Forelimb muscle (tissue), 1 donor: ENCODE data around the gene IKZF2. TPM values are rescaled to one million over a fixed set of nuclear protein-coding genes. Genes with fewer than 3 reads are reported as not detected.

Source experiments
- DNase-seq: peaks from one replicate; pipeline ENCODE4 v3.0.0-alpha.2; 2013; ENCODE audit warnings: low read depth
- polyA plus RNA-seq: library from polyadenylated mRNA; unstranded; fragments of 120-200 nt; gene quantifications from one replicate; pipeline ENCODE4 v1.2.1, GENCODE V29; 2013; ENCODE audit not compliant: insufficient read length

Gene IKZF2
- polyA plus RNA-seq, 1 donor: 4.4 TPM

DNA sequence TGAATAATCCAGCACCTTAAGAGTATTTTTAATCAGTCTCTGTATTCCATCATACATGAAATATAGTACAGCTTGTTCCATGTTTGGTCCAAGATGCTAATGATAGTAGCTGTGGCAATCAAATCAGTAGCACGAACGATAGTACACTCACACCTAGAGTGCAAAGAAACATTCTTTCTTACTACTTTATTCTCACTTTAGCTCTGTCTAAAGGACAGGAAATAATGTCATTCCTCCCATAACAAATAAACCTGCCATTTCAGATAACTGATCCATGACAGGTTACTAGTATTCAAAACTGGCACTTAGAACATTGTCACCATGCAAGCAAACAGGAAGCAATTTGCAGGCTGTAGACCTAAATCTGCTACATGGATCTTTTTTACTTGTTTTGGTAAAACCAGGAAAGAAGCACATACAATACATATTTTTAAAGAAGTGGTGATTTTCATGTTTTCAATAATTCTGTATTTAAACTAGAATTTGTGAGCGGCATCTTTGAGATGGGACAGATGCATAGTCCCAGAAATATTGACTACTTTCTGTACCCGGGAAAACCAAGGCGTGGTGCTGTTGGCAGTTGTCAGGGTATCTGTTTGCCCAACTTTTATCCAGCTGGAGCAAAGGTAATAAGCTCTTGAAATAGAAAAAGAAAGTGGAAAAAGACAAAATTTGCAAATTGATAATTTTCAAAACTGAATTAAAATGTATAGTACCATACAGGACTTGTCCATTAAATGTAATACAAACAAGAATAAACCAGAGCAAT, 49.5 kb downstream of the IKZF2 start:
- no peak for DNase-seq

DNA sequence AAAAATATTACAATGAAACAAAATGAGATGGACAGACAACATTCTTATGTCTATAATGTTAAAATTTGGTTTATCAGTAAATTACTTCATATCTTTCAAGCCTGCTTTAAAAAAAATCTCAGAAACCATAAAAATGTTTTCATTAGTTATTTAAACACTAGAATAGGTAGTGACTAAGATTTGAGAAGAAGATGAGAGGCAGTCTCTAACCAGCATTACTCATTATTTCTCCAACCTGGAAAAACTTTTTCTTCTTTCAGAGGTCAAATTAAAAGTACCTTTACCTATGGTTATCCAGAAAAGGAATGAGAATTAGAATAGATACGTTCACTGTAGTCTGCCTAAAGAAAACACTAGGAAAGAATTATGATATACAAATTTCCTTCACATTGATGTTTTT, 50.3 kb downstream of the IKZF2 start:
- no peak for DNase-seq

DNA sequence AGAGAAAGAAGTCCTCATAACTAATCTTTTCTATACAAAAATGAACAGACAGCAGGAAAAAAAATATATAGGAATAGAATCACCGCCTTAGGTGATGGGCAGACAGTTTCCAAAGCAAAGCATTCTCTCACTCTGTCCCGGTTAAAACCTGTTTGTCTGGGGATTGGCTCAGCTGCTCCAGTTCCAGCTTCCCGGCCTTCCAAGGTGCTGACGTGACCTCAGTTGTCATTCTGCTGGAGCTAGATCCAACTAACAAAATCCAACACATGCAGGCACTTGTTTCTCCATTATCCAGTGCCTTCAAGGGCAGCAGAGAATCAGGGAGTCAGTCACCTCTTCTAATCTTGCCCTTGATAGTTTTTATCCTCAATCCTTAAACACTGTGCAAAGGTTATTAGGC, 52.8 kb downstream of the IKZF2 start:
- DNase-seq: no peak

DNA sequence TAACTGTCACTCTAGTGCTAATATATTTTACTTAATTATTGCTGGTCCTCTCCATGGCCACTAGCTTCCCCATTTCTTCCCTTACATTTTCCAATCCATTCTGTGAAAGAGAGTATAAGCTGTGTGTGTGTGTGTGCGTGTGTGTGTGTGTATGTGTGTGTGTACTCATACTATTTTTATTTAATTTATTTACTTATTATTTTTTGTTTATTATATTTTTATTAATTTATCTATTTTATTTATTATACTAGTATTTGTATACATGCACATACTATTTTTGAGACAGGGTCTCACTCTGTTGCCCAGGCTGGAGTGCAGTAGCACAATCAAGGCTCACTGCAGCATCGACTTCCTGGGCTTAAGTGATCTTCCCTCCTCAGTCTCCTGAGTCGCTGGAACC, 59.6 kb downstream of the IKZF2 start:
- no peak for DNase-seq

DNA sequence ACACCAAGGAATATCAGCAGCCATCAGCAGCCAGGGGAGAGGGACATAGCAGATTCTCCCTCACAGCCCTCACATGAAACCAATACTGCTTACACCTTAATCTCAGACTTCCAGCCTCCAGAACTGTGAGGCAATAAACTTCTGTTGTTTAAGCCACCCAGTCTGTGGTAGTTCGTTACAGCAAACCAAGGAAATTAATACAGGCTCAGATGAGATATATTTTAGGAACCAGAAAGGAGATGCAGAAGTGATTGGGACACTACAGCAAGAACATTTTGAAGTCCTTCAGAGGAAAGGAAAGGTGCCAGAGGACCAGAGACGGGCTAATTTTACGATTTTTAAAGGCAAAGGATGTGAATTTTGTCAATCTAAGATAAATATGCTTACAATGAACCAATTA, 60.6 kb downstream of the IKZF2 start:
- DNase-seq: no peak

DNA sequence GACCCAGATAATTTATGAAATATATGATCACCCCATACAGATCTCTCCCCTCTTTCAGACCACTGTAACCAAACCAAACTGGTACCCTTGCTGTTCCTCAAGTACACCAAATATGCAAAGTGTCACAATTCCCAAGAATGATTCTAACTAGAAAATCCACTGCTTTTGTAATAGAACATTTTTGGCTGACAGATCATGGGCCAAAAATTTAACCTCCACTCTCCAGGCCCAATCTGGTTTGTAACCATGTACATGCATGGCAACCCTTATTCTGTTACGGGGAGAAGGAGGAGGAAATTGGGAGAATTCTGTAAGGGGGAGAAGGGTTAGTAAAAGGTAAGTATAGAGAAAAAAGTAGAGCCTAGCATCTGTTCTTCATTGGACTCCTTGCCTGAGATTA, 62.0 kb downstream of the IKZF2 start:
- DNase-seq: no peak

DNA sequence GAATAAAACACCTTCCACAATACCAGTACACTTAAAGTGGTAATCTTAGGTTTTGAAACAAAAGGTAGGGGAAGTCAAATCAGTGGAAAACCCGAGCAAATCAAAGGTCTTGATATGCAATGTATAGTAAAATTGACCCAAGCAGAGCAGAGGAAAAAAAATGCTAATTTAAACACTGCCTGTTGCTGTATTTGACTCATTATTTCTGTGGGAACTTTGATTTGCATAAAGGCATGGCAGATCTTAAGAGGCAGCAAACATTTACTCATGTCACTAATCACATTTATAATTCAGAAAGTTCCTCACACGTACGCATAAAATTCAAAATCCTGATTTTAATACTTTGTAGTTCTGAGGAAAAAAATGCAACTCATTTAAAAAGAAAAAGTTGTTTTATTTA, 64.4 kb downstream of the IKZF2 start:
- no peak for DNase-seq

DNA sequence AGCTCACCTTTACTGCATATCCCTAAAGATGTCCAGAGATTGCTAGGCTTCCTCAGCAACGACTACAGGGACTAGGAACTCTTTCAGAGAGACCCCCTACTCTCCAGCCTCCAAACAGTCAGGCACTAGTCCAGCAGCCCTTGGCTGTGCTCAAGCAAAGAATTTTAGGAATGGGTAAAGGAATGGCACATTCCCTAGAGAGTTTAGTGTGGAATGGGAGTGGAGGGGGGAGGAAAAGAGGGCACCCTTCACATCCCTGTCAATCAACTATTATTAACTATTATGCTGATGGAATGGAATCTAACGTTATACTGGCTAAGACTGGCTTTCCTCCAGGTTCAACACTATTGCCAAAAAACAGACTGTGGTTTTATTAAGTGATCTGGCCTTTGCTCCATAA, 64.8 kb downstream of the IKZF2 start:
- no peak for DNase-seq

DNA sequence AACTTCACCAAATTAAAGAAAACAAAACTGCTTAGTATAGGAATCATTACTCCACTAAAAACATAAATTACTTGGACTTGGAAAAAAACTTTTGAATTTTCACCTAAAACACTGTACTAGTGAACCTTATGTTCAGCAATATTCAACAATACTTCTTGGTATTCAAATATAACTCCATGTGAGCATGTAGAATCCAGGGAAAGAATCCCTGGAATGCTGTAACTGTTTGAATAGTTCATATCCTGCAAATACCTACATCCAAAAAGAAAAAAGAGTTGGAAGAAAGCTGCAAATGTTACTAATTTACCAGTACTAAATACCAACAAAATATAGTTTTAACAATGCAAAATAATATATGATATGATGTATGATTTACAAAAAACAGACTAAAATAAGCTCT, 65.4 kb downstream of the IKZF2 start:
- no peak for DNase-seq

DNA sequence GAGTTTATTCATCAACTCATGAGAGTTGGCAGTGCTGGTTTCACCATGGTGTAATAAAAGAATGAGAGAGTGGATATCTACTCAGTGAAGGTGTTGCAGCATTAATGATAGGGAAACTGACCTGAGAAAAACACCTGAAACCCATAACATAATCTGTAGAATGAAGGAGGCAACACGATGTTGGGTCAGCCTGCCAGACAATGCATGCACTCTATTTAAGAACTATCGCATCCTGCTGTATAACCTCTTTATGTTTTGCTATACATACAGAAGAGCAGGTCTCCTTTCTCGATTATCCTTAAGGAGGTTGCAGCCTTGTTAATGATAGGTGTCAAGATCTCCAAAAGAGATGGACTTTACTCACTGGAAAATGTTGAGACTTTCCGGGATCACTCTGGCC, 65.9 kb downstream of the IKZF2 start:
- no peak for DNase-seq

DNA sequence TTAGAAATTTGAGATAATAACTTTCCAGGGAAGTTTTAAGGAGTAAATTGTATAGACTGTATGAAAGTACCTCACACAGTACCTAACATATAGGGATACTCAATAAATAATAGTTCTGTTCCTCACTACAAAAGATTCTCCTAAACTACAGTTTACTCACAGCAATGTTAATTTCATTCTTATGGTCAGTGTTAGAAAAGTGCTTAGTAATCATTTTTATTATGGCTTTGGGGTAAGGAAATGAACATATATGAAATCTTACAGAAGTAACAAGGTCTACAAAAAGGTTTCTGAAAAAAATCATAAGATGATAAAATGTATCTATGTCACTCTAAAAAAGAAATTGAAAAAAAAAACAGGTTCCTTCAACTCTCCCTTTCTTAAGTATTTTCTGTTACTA, 67.2 kb downstream of the IKZF2 start:
- DNase-seq: no peak

DNA sequence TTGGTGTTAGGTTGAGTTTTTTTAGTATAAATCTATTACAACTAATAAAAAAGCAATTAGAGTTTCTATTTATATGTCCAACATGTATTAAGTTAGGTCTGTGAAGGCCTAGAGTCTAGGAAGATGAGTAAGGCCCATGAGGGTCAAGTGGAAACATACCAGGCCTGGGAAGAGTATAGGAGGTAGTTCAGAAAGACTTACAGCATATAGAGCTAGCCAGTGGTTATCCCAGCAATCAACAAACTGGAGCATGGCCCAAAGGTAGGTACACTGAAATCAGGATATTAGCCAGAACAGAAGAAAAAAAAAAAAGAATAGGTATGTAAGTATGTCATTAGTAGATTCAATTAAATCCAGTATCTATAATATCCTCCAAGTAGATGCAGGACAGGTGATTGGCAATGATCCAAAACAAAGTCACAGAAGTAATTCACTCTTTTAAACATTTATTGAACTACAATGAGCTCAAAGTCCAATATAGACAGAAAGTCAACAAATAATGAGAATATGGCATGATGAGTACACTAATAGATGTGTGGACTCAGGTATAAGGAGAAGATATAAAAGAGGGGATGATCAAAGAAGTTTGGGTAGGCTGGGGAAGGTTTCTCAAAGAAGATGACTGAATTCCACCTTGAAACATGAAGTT, 70.3 kb downstream of the IKZF2 start:
- DNase-seq: no peak

DNA sequence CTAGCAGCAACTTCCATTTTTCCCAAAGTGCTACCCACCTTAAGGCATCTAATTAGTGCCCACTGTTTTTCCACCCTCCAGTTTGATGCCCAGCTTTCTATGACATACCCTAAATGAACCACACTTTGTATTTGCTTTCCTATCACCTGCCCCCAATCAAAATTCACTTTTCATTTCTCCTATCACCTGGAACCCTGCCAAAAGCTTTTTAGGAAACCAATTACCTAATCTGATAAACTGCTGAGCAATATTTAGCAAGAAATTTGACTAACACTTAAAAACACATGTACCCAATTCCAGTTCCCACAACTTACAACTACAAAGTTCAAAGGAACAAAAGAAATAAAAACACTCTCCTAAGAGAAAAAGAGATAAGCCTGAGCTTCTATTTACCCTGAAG, 71.7 kb downstream of the IKZF2 start:
- DNase-seq: no peak

DNA sequence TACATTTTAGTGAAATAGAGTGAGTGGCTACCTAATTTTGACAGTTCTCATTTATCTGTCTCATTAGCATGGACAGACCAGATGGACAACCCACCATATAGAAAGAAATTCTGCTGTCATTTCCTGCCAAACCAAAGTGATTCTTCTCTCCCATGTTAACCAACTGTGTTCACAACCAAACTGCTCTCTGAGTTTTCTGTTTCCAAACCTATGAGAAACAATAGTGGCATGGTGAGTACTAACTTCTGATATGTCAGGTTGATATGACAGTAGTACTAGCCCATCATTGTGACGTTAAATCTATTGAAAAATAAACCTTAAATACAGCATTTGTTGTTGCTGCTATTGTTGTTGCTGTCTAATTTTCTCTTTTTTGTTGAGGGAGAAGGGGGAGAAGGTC, 72.7 kb downstream of the IKZF2 start:
- no peak for DNase-seq

DNA sequence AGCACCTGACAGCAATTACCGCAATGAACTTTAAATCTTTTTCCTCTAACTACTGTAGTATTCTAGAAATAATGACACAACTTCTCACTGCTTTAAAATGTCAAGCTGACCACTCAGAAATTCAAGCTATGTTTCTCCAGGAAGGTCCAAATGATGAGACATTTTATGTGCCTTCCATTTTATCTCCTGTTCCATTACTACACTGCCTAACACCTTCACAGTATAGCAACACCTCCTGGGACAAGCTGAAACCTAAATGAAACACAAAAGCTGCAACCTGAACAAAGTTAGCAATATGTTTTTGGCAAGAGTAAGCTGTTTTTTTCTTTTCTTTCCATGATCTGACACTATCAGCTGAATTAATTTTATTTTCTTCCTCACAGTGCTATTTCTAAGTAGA, 81.9 kb downstream of the IKZF2 start:
- no peak for DNase-seq

DNA sequence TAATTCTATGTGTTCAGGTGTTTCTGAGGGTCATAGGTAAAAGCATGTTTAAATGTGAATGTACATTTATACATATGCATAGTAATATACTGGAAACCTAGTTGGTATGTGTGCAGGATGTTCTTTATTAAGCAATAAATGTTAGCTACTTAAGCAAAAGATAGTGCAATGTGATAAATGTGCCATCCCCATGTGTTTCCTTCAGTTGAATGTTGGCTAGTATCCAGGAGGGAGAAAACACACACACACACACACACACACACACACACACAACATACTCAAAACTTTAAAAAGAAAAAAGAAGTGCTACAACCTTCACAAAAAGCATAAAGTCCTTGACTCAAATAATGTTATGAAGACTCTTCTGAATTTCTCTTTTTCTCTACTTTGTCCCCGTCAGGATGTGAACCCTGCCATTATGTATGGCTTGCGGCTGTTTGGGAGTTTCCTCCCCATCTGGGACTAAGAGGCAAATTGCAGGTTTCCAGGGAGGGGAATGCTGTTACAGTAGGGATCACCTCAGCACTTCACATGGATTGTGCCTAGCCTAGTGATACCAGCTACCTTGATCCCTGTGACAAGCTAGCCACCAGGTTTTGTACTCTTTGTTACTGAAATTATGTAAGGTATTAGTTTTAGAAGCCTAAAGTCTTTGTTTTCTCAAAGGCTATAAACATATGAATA, 82.6 kb downstream of the IKZF2 start:
- no peak for DNase-seq

DNA sequence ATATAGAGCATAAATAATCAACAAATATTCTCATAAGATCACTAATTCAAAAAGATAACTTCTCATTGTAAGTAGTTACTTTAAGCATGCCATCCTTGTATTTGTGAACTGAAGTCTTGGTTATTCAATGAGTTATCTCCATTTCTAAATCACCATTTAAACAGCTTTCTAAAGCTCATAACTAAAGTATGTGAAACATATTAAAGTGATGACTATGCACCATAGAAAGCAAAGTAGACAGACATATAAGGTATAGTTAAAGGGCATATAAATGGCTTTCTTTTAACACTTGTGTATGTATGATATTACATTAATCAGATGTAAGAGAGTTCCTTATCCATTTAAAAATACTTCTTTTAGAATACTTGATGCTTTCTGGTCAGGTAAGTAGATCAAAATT, 83.5 kb downstream of the IKZF2 start:
- DNase-seq: no peak

DNA sequence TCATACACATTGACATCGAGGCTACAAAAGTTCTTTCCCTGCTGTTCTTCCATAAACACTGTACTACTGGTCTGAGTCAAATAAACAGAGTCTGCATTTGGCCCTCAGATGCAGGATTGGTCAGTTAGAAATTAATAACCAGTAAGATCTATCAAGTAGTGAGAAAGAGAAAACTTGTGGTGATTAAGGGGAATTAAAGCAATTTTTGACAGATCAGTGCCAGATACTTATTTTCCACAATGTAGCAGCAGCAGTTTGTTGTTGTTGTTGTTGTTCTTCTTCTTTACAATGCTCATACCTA, 85.0 kb downstream of the IKZF2 start:
- DNase-seq: no peak

DNA sequence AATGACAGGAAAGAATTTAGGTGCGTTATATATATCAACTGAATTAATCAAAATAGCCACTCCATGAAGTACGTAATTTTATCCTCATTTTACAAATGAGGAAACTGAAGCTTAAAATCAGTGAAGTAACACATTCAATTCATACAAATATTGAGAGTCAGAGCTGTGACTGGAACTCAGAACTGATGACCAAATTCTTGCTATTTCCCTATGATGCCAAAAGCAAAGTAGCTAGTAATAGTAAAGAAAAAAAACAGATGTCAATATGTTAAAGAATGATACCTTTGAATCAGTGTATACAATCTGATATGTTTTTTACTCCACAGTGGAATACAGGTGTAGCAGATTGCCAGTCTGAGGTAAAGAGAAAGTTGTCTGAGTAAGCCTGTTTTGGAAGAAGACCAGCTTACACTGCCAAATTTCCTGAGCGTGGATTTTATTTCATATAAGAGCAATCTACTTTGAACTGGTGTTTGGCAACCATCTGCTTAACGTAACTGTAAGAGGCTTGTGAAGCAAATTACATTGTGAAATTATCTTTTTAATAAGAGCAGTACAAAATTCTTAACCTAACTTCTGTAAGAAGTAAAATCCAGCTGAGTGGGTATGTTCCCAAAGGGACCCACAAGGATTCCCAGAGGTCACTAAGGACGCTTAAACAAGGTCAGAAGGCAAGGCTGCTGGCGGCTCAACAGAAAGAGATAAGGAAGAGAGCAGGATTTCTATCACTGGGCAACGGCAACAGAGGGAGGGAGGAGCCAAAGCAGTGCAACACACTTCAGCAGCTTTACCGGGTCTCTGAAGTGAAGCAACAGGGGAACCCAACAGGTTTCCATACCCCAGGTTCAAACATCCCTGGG, 85.6 kb downstream of the IKZF2 start:
- no peak for DNase-seq

DNA sequence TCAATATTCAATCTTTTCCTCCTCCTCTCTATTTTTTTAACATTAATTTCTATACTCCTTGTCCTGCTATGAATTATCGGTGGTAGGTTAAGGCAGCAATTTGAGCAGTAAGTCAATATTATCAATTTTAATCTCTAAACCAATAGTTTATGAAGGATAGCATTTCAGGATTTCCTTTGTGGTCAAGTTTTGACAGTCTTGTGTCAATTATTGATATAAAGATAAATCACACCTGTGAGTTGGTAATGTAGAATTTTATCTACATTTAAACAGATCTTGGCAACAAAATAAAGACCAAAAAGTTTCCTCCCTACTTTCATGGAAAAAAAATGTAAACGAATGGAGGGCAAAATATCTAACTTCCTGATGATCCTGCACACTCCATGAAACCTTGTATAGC, 87.3 kb downstream of the IKZF2 start:
- DNase-seq: no peak

DNA sequence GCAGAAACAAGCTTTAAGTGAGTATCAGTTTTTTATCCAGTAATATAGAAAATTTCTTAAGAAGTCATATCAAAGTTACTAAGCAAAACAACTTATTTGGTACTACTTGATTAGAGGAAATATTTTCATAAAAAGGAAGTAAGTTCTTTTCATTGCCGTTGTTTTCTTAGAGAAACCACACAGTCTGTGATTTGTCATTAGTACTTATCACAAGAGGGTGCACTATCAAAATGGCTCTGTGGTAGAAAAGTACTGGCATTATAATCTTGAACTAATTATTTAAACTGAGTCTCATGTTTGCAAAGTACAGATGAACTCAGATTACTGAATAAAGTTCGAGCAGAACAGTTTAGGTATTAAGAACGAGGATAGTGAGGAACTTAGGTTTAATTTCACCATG, 93.4 kb downstream of the IKZF2 start:
- DNase-seq: no peak

DNA sequence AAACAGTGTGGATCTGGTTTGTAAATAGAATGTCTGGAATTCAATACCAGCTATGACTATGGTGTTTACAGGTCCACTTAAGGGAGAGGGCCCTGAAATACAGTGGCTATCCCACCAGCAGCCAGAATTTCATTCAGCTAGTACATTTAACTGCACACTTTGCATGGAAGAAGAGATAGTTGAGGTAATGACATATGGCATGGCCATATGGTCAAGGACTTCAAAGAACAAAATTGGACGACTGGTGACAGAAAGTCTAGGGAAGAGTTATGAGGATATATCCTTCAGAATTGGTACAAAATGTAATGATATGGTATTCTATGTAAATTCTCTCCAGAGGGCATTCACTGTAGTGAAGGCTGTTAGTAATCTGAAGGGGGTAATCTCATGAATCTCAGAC, 105.0 kb downstream of the IKZF2 start:
- DNase-seq: no peak
